Vein endothelial cell (primary cell): ENCODE results near the gene HDAC9. TPM values are rescaled to one million over a fixed set of nuclear protein-coding genes. Genes with fewer than 3 reads are reported as not detected.

Experiments
- small RNA-seq: library from RNA; depleted of rRNA; stranded (forward); fragments of <200 nt; gene quantifications from one replicate; pipeline ENCODE3, GENCODE V24; 2012
- total RNA-seq: library from RNA; depleted of rRNA; stranded (reverse); fragments of >200 nt; gene quantifications from 2 replicates; pipeline ENCODE4 v1.2.3, GENCODE V29; 2012

Gene HDAC9
- 14.7 and 40.6 TPM in 2 replicates for total RNA-seq

GRCh38 chr7:18495412-18496340, at the start of gene HDAC9:
Gene HDAC9 (plus strand): TSS chr7:18495749. CDS start chr7:18496303, 554 bp downstream.

Small RNA genes lying within 50 kb of the gene (small RNA-seq; reads per million reads assigned to genes)
- gene RN7SKP266, result not detected
